HG02678 (cell line): ENCODE results near the gene PADI1.

Experiments used
- ATAC-seq: cut with Tn5 transposase; IDR thresholded peaks from one replicate; pipeline ENCODE4 v1.9.1; 2021; ENCODE audit warnings: mild to moderate bottlenecking, moderate library complexity; ENCODE audit not compliant: unreplicated experiment

PADI1 gene

DNA sequence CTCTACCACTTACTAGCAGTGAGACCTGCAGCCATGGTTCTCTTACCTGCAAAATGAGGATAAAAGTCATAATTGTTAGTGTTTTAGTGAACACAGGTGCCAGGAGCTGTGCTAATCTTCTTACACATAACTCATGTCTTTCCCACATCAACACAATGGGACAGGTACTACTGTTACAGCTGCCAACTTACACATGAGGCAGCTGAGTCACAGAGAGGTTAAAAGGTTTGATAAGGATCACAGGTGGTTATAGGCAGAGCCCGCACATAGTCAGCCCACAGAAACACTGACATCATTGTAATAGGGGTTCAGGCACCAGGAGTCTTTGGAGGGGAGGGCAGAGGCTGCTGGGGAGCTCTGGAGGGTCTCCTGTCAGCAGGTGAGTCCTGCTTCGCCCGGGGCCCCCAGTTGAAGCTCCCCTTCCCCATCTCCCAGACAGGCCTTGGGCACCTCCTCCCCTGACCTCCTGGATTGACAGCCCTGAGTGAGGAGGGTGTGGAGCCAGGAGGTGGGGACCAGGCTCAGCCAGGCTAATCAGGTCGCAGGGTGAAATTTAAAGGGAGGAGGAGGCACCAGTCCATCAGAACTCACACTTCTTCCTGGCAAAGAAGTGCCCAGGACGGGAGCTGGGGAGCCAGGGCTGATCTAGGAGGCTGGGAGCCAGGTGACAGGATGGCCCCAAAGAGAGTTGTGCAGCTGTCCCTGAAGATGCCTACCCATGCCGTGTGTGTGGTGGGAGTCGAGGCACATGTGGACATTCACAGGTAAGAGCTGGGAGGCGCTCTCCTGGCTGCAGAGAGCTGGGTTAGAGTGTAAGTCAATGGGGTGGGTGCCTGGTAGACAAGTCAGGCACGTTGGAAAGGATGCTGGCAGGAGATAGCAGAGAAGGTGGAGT is at the start of gene PADI1:
Gene PADI1 (plus strand): TSS at position 583 of the 895 bp plus-strand sequence. CDS start 90 bp downstream, at position 673.
- ATAC-seq, result no peak

DNA sequence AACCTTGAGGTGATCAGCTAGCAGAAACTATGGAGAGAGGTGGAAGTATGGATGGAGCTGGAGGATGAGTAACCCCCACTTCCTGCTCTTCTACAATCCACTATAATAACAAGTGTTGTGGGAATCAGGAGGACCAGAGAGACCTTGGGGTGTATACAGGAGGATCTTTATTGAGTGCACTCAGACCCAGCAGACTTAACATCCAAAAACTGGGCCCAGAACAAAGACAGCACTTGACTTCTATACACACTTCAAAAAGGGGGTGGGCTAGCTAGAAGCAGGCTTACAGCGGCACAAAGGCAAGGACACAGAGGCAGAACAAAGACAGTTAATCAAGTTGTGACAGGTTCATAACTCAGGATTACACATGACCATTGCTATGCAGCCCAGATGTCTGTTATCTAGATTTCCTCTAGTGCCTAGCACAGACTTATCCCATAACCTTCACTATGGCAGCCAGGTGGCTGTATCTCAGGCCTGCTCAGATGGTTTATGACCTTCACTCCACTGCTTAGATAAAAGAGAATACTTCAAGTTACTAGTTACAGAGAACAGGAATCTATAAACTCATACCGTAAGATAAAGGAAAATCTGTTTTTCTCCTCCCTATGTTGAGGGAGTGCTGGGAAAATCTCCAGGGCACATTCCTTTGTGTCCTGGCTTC is 49.5 kb upstream of the PADI1 start:
- no peak for ATAC-seq

DNA sequence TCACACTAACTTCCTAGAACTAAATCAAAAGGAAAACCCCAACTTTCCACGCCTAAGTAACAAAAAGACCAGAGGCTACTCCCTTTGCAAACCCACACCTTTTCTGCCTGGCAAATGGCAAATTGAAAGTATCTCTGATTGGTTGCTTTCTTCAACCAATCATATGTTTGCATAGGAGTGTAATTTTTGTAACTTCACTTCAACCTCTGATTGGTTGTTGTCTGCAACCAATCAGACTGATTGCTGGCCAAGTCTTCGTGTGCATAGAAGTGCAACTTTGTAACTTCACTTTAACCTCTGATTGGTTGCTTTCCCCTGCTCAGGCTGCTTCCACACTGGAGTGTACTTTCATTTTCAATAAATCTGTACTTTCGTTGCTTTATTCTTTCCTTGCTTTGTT is 48.8 kb upstream of the PADI1 start:
- no peak for ATAC-seq

- ATAC-seq, result no peak
Measured at GRCh38 chr1:17158961-17159360, 46.0 kb upstream of the PADI1 start.

DNA sequence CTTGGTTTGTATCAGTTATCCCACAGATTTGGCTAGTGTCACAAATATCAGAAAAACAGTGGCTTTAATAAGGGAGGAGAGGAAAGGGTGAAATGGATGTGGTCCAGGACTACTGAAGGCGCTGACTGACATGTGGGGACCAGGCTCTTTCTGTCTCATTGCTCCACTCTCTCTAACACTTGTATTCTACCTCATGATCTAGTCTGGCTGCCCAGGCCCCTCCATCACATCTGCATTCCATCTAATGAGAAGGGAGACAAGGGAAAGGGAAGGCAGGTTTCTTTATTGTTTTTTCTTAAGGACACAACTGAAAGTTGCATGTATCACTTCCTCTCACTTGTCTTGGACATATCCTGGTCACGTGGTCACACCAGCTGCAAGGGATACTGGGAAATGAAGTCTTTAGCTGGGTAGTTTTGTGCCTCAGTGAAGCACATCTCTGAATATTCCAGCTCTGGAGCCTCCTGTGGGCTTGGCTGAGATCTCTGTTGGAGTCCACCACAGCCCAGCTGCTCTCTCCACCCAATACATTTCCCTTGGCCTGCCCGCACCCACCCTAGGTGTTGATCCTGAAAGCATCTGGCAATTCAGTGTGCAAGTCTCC is 43.7 kb upstream of the PADI1 start:
- no peak for ATAC-seq

DNA sequence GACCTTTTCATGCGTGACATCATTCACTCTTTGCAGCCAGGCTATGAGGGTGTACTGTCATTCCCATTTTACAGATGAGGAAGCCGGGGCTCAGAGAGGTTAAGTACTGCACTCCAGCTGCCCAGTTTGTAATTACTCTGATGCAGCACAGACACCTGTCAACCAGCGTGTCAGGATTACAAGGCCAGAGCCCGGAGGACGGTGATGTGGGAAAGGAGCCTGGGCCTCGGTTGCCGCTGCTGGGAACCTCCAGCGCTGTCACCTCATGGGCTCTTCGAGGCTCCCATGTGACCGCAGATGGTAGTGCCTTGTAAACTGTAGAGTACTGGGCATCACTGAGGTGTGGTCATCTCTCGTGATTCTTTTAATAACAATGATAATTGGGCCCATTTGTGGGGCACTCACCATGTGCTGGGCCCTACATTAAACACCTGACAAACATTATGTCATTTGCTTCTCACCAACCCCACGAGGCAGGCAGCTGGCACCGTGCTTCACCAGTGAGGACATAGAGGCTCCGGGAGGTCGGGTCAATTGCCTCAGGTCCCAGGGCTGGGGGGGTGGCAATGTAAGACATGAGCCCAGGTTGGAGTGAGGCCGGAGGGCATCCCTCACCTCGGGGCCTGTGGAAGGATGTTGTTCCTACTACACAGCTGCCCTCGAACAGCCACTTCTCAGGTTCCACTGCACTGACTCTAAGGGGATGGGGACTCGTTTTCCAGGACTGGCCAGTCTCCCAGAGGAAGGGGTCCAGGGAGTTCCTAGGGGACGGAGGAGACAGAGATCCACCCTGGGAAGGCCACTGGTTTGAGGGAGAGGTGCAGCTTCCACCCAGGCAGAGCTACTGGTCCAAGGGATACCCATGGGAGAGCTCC is 42.8 kb upstream of the PADI1 start:
- no peak for ATAC-seq

DNA sequence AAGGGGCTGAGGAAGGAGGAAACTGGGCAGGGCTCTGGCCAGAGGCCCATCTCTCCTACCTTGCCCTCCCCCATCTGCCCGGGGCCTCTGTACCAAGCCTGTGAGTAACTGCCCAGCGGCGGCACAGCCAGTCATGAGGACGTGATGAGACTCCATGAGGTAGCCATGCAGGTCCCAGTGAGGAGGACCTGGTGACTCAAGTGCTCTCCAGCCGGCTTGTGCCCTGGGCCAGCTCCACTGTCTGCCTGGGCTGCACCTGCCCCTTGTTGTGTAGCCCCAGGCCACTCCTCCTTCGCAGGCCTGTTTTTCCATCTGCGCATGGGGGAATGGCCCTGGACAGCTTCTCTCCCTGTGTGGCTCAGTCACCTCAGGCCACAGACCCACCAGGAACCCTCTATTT is 42.0 kb upstream of the PADI1 start:
- ATAC-seq, result no peak

DNA sequence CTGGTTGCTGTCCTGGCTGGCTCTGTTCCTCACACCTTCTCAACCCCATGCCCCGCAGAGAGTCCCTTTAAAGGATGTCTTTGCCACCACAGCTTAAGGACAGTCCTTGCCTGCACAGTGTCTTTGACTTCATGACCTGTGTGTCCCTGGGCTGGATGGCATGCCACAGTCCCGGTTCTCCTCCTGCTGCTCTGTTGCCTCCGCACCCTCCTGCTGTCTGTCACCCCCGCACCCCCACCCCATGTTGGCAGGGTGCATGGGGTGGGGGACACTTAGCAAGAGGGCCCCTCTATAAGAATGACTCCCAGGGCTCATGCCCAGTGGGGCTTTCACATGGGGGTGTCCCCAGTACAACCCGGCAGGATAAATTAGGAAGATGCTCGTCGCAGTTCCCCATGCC is 41.6 kb upstream of the PADI1 start:
- no peak for ATAC-seq

DNA sequence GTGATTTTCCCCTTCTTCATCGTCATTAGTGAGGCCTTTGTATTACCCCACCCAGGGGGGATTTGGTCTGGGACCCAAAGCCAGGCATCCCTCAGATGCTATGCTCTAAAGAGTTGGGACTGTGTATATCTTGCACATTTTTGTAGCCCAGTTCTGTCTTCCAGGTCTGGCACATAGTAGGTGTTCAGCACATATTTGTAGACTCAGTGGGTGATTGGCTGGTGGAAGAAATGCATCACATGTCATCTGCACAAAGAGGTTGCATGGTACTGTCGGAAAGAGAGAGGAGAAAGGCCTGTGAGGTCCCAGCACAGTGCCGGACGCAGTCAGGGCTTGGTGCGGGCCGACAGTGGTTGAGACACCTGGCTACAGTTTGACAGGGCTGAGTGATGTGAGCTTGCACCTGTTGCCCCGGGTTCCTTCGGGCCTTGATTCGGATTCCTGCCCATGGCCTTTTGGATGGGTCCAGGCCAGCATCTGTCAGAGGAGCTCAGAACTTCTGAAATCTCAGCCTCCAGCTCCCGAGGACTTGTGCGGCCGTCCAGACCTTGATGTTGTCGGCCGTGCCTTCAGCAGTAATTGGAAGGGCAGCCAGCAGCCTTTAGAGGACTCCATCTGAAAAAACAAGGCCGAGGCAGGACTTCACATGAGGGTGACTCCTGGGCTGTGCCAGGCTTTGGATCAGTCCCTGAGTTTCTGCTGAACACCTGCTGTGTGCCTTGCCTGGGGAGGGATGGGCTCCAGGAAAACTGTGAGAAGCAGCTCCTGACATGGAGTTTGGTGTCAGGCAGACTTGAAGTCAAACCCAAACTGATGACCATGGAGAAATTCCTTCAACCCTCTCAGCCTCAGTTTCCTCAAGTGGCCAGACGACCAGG is 40.9 kb upstream of the PADI1 start:
- no peak for ATAC-seq

DNA sequence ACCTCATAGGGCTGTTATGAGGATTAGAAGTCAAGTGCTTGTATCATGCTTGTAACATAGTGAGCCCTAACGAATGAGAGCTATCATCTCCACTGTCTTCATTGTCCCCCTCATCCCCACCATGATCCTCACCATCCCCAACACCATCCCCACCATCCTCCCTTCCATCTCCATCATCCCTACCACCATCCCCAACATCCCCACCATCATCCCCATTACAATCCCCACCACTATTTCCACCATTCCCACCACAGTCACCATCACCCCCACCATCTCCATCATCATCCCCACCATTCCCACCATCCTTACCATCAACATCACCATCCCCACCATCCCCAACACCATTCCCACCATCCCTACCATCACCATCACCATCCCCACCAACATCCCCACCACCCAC is 39.1 kb upstream of the PADI1 start:
- ATAC-seq, result no peak

DNA sequence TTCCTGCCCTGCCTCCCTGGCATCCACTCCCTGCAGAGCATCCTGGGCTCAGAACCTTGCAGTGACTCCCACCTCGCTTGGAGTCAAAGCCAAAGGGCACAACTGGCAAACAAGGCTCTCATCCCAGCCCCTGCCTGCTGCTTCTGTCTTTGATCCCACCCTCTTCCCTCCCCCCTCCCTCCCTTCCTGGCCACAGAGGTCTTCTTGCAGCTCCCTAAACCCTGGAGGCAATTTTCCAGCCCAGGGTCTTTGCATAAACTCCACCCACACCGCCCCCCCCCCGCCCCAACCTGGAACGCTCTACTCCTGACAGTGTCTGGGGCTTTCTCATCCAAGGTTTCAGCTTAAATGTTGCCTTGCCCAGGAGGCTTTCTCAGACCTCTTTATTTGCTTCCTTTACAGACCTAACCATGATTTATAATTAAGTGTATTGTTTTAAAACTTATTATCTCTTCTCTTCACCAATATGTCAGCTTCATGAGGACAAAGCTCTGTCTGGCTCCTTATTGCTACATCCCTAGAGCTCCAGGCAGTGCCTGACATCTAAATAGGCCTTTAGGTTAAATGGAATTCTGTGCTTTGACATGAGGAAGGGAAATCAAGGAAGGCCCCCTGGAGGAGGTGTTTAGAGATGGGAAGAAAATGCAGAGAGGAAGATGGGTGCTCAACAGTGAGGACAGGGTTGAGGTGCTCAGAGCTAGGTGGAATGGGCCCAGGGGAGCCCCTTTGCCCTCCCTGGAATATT is 37.7 kb upstream of the PADI1 start:
- ATAC-seq, result no peak

DNA sequence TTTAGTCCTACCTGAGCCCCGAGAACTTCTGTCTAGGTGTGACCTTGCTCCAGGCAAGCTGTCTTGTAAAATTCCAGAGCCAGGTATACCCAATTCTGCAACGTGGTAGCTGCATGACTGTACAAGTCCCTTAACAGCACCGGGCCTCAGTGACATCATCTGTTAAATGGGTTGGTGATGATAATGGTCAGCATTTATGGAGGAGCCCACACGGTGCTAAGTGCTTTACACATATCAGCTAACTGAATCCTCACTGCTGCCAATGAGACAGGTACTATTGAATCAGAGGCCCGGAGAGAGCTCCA is 37.2 kb upstream of the PADI1 start:
- ATAC-seq, result no peak

GRCh38 chr1:17168091-17168876 is 36.6 kb upstream of the PADI1 start:
- ATAC-seq, result no peak

- no peak for ATAC-seq
Measured at GRCh38 chr1:17170571-17170970, 34.4 kb upstream of the PADI1 start.

- no peak for ATAC-seq
Measured at GRCh38 chr1:17173217-17173616, 31.7 kb upstream of the PADI1 start.

- no peak for ATAC-seq
Measured at GRCh38 chr1:17176306-17177061, 28.4 kb upstream of the PADI1 start.

- ATAC-seq, result no peak
Measured at GRCh38 chr1:17177651-17178050, 27.3 kb upstream of the PADI1 start.
